Mesendoderm (in vitro differentiated cells): Measurements from ENCODE around the gene GREB1.
A peak's percentile ranks its signal among the peaks of the same experiment; 100 is the strongest.

ENCODE experiments used
- DNase-seq: peaks from one replicate; pipeline ENCODE4 v3.0.0; 2013
- H2AK5ac ChIP-seq: 2 replicates; pipeline ENCODE4 v1.6.1; 2013; ENCODE audit warnings: low read length, inconsistent platforms
- H2BK120ac ChIP-seq: 2 replicates; pipeline ENCODE4 v1.6.1; 2013; ENCODE audit warnings: low read depth, mild to moderate bottlenecking, low read length, moderate library complexity, mixed read lengths
- H2BK15ac ChIP-seq: replicated peaks from 2 replicates; pipeline ENCODE4 v1.6.1; 2013; ENCODE audit warnings: low read depth, mild to moderate bottlenecking, moderate library complexity
- H2BK5ac ChIP-seq: 2 replicates; pipeline ENCODE4 v1.6.1; 2013; ENCODE audit warnings: low read length, inconsistent platforms
- H3K18ac ChIP-seq: 2 replicates; pipeline ENCODE4 v1.6.1; 2013; ENCODE audit warnings: mild to moderate bottlenecking, low read length, mixed read lengths
- H3K23ac ChIP-seq: one replicate; pipeline ENCODE4 v1.6.1; 2013; ENCODE audit warnings: low read length
- H3K27ac ChIP-seq: 2 replicates; pipeline ENCODE4 v1.5.1; 2013; ENCODE audit warnings: low read depth, mild to moderate bottlenecking, inconsistent platforms, low read length, moderate library complexity
- H3K27me3 ChIP-seq: 2 replicates; pipeline ENCODE4 v1.6.1; 2013; ENCODE audit warnings: low read length, control low read depth, mild to moderate bottlenecking, inconsistent platforms; ENCODE audit not compliant: insufficient read depth, poor library complexity
- H3K36me3 ChIP-seq: 2 replicates; pipeline ENCODE4 v1.6.1; 2013; ENCODE audit warnings: low read length, inconsistent platforms; ENCODE audit not compliant: control insufficient read depth, insufficient read depth
- H3K4ac ChIP-seq: one replicate; pipeline ENCODE4 v1.6.1; 2013; ENCODE audit warnings: low read depth, mild to moderate bottlenecking, low read length, moderate library complexity
- H3K4me1 ChIP-seq: 2 replicates; pipeline ENCODE4 v1.6.1; 2013; ENCODE audit warnings: low read depth, low read length, inconsistent platforms; ENCODE audit not compliant: control insufficient read depth
- H3K4me2 ChIP-seq: 2 replicates; pipeline ENCODE4 v1.6.1; 2013; ENCODE audit warnings: low read length
- H3K4me3 ChIP-seq: 2 replicates; pipeline ENCODE4 v1.5.1; 2013; ENCODE audit warnings: mild to moderate bottlenecking, low read length
- H3K56ac ChIP-seq: one replicate; pipeline ENCODE4 v1.6.1; 2013; ENCODE audit warnings: low read length
- H3K79me1 ChIP-seq: 2 replicates; pipeline ENCODE4 v1.6.1; 2013; ENCODE audit warnings: low read length, inconsistent platforms
- H3K79me2 ChIP-seq: 2 replicates; pipeline ENCODE4 v1.6.1; 2013; ENCODE audit warnings: mild to moderate bottlenecking, low read length; ENCODE audit not compliant: control insufficient read depth, insufficient read depth
- H3K9ac ChIP-seq: 2 replicates; pipeline ENCODE4 v1.6.1; 2013; ENCODE audit warnings: low read length, inconsistent platforms
- H4K5ac ChIP-seq: one replicate; pipeline ENCODE4 v1.6.1; 2013; ENCODE audit warnings: low read length
- H4K8ac ChIP-seq: one replicate; pipeline ENCODE4 v1.6.1; 2013; ENCODE audit warnings: low read depth, mild to moderate bottlenecking, control low read depth, low read length, moderate library complexity
- WGBS: extraction: QIAGEN DNeasy Blood & Tissue Kit; methylation state at CpG from one replicate; pipeline ENCODE4 v1.1.7; 2013; ENCODE audit warnings: low lambda C conversion rate, missing lambda C conversion rate; ENCODE audit not compliant: insufficient coverage; ENCODE audit errors: extremely low coverage; 5-methylcytosine and 5-hydroxymethylcytosine counted together

GREB1 gene

DNA sequence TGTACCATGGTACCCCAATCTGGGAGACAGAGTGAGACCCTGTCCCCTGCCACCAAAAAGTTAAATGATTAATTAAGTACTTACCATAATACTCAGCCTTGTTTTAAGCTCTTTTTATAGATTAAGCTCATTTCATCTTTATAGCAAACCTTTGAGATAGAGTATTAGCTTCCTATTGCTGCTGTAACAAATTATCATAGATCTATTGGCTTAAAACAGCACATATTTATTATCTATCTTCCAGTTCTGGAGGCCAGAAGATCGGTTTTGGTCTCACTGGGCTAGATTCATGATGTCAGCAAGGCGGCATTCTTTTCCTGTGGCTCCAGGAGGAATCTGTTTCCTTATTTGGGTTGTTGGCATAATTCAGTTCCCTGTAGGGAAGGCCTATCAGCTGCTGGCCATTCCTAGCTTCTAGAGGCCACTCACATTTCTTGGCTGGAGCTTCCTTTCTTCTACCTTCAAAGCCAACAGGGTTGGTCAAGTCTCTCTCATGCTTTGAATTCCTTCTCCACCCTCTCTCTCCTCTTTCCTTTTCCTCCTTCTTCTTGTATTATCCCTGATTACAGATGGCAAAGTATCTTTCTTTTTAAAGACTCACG is 13.7 kb upstream of the GREB1 start:
- WGBS, result no CpG with 5 or more reads among the region's 3 CpGs
- H3K4me2 ChIP-seq, result no peak overlapping the region
- H2BK15ac ChIP-seq, result no peak overlapping the region
- no peaks in the 10 kb centered on the region for H3K27me3 ChIP-seq
- H3K9ac ChIP-seq, result no peak overlapping the region
- H3K36me3 ChIP-seq, result no peaks in the 10 kb centered on the region
- H2AK5ac ChIP-seq, result no peak overlapping the region
- peaks cover 3% of the 10 kb centered on the region for H3K79me1 ChIP-seq
- H2BK5ac ChIP-seq, result no peak overlapping the region
- DNase-seq, result peak; percentile 81
- no peak overlapping the region for H2BK120ac ChIP-seq
- H3K56ac ChIP-seq, result no peak overlapping the region
- no peak overlapping the region for H3K18ac ChIP-seq
- H3K79me2 ChIP-seq, result no peaks in the 10 kb centered on the region
- no peak overlapping the region for H3K4ac ChIP-seq
- H3K4me1 ChIP-seq, result peaks cover 6% of the 10 kb centered on the region
- H3K27ac ChIP-seq, result no peak overlapping the region
- H4K8ac ChIP-seq, result no peak overlapping the region
- H3K23ac ChIP-seq, result no peak overlapping the region
- no peak overlapping the region for H3K4me3 ChIP-seq
- no peak overlapping the region for H4K5ac ChIP-seq

DNA sequence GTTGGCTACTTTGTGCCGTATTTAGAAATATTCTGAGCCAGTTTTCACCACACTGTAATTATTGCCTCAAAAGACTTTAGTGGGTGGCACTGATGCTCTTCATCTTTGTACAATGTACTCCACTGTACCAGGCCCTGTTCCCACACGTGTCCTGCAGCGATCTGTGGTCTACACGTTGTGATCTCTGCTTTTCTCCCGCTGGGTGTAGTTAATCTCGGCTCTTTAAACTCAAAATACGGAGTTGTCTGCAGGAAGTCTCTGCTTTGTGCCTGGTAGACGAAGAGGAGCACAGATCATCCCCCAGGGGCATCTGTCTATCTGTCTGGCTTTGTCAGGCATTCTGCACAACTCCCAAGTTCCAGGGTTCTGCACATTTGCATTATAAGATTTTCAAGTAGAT is 12.1 kb upstream of the GREB1 start:
- no peaks in the 10 kb centered on the region for H3K36me3 ChIP-seq
- H3K79me1 ChIP-seq, result peaks cover 3% of the 10 kb centered on the region
- no peak overlapping the region for H3K27ac ChIP-seq
- no peak for DNase-seq
- H3K4me2 ChIP-seq, result no peak overlapping the region
- no peaks in the 10 kb centered on the region for H3K27me3 ChIP-seq
- H3K56ac ChIP-seq, result no peak overlapping the region
- H3K23ac ChIP-seq, result no peak overlapping the region
- no peaks in the 10 kb centered on the region for H3K4me1 ChIP-seq
- no peak overlapping the region for H3K18ac ChIP-seq
- H2AK5ac ChIP-seq, result no peak overlapping the region
- no peaks in the 10 kb centered on the region for H3K79me2 ChIP-seq
- no peak overlapping the region for H4K8ac ChIP-seq
- H2BK5ac ChIP-seq, result no peak overlapping the region
- H2BK15ac ChIP-seq, result no peak overlapping the region
- WGBS, result no CpG with 5 or more reads among the region's 8 CpGs
- H4K5ac ChIP-seq, result no peak overlapping the region
- no peak overlapping the region for H3K9ac ChIP-seq
- H3K4ac ChIP-seq, result no peak overlapping the region
- H3K4me3 ChIP-seq, result no peak overlapping the region
- H2BK120ac ChIP-seq, result no peak overlapping the region

DNA sequence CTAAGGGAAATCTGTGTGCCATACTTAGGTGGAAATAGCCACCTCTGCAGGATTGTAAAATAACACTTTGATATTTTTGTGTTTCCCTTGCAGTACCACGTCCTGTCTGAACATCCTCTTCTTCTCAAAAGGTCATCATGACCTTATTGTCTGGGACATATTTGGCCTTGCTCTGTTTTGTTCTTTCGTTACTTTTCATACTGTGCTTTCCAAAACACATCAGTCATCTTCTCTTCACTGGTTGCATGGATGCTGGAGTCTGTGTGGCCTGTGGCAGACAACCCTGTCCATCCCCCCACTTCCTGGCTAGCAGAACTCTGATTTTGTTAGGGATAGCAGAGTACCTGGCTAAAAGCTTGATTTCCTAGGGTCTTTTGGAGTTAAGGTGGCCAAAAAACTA is 9.4 kb upstream of the GREB1 start:
- Histone ChIP-seq H3K79me1 (no peaks in the 10 kb centered on the region), H3K79me2 (no peaks in the 10 kb centered on the region), H3K23ac (no peak overlapping the region), H2BK120ac (no peak overlapping the region), H3K18ac (no peak overlapping the region), H2BK15ac (no peak overlapping the region), H3K4me2 (no peak overlapping the region), H2AK5ac (no peak overlapping the region), H3K4ac (no peak overlapping the region), H3K4me1 (no peaks in the 10 kb centered on the region), H2BK5ac (no peak overlapping the region), H3K27ac (no peak overlapping the region), H3K36me3 (no peaks in the 10 kb centered on the region), H3K27me3 (no peaks in the 10 kb centered on the region), H3K9ac (no peak overlapping the region), H3K56ac (no peak overlapping the region), H4K5ac (no peak overlapping the region), H3K4me3 (no peak overlapping the region), H4K8ac (no peak overlapping the region)
- no CpG with 5 or more reads among the region's 2 CpGs for WGBS
- no peak for DNase-seq

DNA sequence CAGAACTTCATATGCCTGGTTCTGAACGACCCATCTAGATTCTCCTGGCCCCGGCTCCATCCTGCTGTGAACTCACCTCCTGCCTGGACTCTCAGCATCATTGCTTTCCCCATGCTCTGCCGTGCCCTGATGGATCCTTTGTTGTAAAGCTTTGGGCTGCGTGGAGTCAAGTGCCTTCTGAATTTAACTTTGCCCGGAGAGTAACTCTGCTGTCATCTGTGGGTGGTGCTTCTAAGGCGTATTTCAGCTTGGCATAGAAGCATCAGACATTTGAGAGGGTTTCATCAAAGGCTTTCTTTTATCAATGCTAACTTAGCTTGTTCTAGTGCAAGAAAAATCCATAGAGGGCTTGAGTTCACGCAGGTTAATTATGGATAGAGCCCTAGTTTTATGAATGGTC is 8.1 kb upstream of the GREB1 start:
- WGBS, result no CpG with 5 or more reads among the region's 7 CpGs
- no peaks in the 10 kb centered on the region for H3K79me2 ChIP-seq
- no peak overlapping the region for H3K4me3 ChIP-seq
- H3K79me1 ChIP-seq, result peaks cover under 1% of the 10 kb centered on the region
- DNase-seq, result no peak
- no peak overlapping the region for H4K5ac ChIP-seq
- no peak overlapping the region for H3K23ac ChIP-seq
- H3K36me3 ChIP-seq, result no peaks in the 10 kb centered on the region
- no peak overlapping the region for H3K27ac ChIP-seq
- no peak overlapping the region for H3K9ac ChIP-seq
- no peaks in the 10 kb centered on the region for H3K27me3 ChIP-seq
- no peak overlapping the region for H2BK15ac ChIP-seq
- no peaks in the 10 kb centered on the region for H3K4me1 ChIP-seq
- H3K4ac ChIP-seq, result no peak overlapping the region
- H2BK5ac ChIP-seq, result no peak overlapping the region
- no peak overlapping the region for H2BK120ac ChIP-seq
- no peak overlapping the region for H3K4me2 ChIP-seq
- no peak overlapping the region for H4K8ac ChIP-seq
- H3K56ac ChIP-seq, result no peak overlapping the region
- no peak overlapping the region for H2AK5ac ChIP-seq
- no peak overlapping the region for H3K18ac ChIP-seq

DNA sequence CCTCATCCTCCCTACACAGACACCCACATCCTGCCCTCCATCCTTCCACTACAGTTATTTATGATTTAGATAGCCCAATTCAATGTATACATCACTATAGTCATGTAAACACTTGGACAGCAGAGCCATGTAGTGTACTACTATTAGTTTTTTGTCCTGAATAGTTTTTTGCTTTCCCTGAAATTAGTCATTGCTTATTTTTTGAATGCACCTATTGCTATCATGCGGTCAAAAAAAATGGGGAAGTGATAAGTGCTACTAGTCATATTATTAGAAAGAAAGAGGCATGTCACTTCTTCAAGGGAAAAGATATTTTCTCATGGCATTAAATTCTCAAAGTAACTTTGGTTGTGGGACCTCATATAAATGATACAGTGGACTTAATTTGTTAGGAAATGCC is 6.8 kb upstream of the GREB1 start:
- Histone ChIP-seq H3K9ac (no peak overlapping the region), H2BK120ac (no peak overlapping the region), H3K4ac (no peak overlapping the region), H3K56ac (no peak overlapping the region), H3K4me1 (no peaks in the 10 kb centered on the region), H2BK15ac (no peak overlapping the region), H4K5ac (no peak overlapping the region), H3K79me1 (peaks cover 2% of the 10 kb centered on the region), H2BK5ac (no peak overlapping the region), H3K79me2 (no peaks in the 10 kb centered on the region), H3K27me3 (no peaks in the 10 kb centered on the region), H2AK5ac (no peak overlapping the region), H3K4me2 (no peak overlapping the region), H4K8ac (no peak overlapping the region), H3K23ac (no peak overlapping the region), H3K27ac (no peak overlapping the region), H3K36me3 (no peaks in the 10 kb centered on the region), H3K4me3 (no peak overlapping the region), H3K18ac (no peak overlapping the region)
- WGBS, result no CpG with 5 or more reads among the region's 1 CpG
- no peak for DNase-seq

DNA sequence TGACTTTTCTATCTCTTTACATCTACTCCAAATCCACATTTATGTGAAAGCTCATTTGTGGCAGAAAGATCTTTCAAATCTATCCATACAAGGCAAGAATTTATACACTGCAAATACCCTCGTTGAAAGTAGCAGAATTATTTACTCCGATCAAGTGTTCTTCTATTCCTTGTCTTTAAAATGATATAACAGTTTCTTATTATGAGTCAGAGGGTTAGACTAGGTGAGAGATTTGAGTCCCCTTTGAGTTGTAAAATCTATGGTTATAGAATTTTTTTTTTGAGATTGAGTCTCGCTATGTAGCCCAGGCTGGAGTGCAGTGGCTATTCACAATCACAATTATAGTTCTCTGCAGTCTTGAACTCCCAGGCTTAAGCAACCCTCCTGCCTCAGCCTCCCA is 5.6 kb upstream of the GREB1 start:
- peaks cover 2% of the 10 kb centered on the region for H3K79me1 ChIP-seq
- H2BK5ac ChIP-seq, result no peak overlapping the region
- no peak overlapping the region for H3K4ac ChIP-seq
- no peak overlapping the region for H2BK120ac ChIP-seq
- H4K8ac ChIP-seq, result no peak overlapping the region
- no CpG with 5 or more reads among the region's 3 CpGs for WGBS
- no peak overlapping the region for H3K4me3 ChIP-seq
- no peak overlapping the region for H3K23ac ChIP-seq
- H3K27ac ChIP-seq, result no peak overlapping the region
- no peak overlapping the region for H3K18ac ChIP-seq
- no peaks in the 10 kb centered on the region for H3K79me2 ChIP-seq
- no peaks in the 10 kb centered on the region for H3K4me1 ChIP-seq
- H3K9ac ChIP-seq, result no peak overlapping the region
- no peaks in the 10 kb centered on the region for H3K36me3 ChIP-seq
- H2BK15ac ChIP-seq, result no peak overlapping the region
- H3K4me2 ChIP-seq, result no peak overlapping the region
- no peak overlapping the region for H3K56ac ChIP-seq
- no peak overlapping the region for H4K5ac ChIP-seq
- no peak overlapping the region for H2AK5ac ChIP-seq
- H3K27me3 ChIP-seq, result no peaks in the 10 kb centered on the region
- DNase-seq, result no peak
